Pancreas (tissue), 10 donors: ENCODE measurements around the gene CHPF2. TPM values are rescaled to one million over a fixed set of nuclear protein-coding genes. Genes with fewer than 3 reads are reported as not detected.

ENCODE experiments used
- ATAC-seq, 4 donors: fragments of 200-7000 bp; cut with Tn5 transposase; one replicate each; pipeline versions ENCODE4 v1.8.0 to v1.9.1; 2020; ENCODE audit warnings: mild to moderate bottlenecking in 4 of 4, moderate library complexity in 4 of 4
- DNase-seq, 6 donors: peaks; one replicate each; pipeline ENCODE4 v3.0.0-alpha.2; 2020
- FAIRE-seq: peaks from 2 replicates; lab custom pipeline; 2012; peaks lifted over from hg19 to GRCh38; lab: Jason Lieb, UNC
- H3K27ac ChIP-seq, 4 donors: fragments of 200-600 bp; sonication (generic); 1 replicate in 3 of 4; 2 replicates in 1 of 4; pipeline versions ENCODE4 v1.5.0 to v1.8.0; 2020
- H3K27me3 ChIP-seq, 4 donors: fragments of 200-600 bp; one replicate each; pipeline ENCODE4 v1.8.0; 2021
- H3K36me3 ChIP-seq, 3 donors: fragments of 200-600 bp; sonication (generic) in 1 of 3; one replicate each; pipeline versions ENCODE4 v1.5.0 to v1.8.0; 2020 to 2021
- H3K4me1 ChIP-seq, 3 donors: fragments of 200-600 bp; one replicate each; pipeline ENCODE4 v1.8.0; 2021
- H3K4me3 ChIP-seq, 4 donors: fragments of 200-600 bp; sonication (generic) in 2 of 4; one replicate each; pipeline versions ENCODE4 v1.5.0 to v1.8.0; 2020 to 2021
- H3K9me3 ChIP-seq, 4 donors: fragments of 200-600 bp; one replicate each; pipeline ENCODE4 v1.8.0; 2021
- CTCF ChIP-seq, 4 donors: fragments of 200-600 bp; sonication (generic) in 3 of 4; IDR thresholded peaks; one replicate each; pipeline versions ENCODE4 v1.5.0 to v1.8.0; 2021; ENCODE audit warnings: antibody characterized with exemption in 4 of 4
- WGBS, 2 donors: extraction: QIAGEN DNeasy Blood & Tissue Kit; methylation state at CpG; one replicate each; pipeline ENCODE4 v1.1.7; 2013; 5-methylcytosine and 5-hydroxymethylcytosine counted together
- intact Hi-C, 3 donors: fragments of 100-400 bp; cut with DNase I; formaldehyde crosslinking; loops; one replicate each; pipeline versions ENCODE4 v1.11.1 to v1.14.2; 2022
- polyA plus RNA-seq, 2 donors: library from polyadenylated mRNA; stranded (reverse); fragments of 200-250 nt; gene quantifications; one replicate each; pipeline ENCODE4 v1.2.3, GENCODE V29; 2013
- total RNA-seq, 6 donors: library from RNA; stranded (reverse); fragmentation: NEBNext Ultra II Directional in 4 of 6; extraction: Animal tissue kit (Norgen Biotek cat#: 25700) in 4 of 6; gene quantifications; one replicate each; pipeline versions ENCODE4 v1.2.1 to v1.2.4, GENCODE V29; 2021 to 2023
- donor health status: healthy with polysubstance abuse.
- donor health status: DM: no; HTN: no; CAD: no; lungs with moderate emphysema.
- donor health status: DM: no; HTN: no; CAD: no.
- donor health status: control.
- donor health status: control.
- donor health status: Bipolar disorder and iron deficiency.
- donor health status: DM: yes; HTN: yes; CAD: no.
- donor health status: DM: no; HTN: no; CAD: no.
- donor health status: DM: no; HTN: no; CAD: no.
- donor health status: DM: yes; HTN: yes; CAD: no.

CHPF2 gene
- total and polyA plus RNA-seq, 8 donors: 12.8 to 38.6 (median 21.7) TPM

GRCh38 chr7:151198945-151199848, 33.1 kb upstream of the CHPF2 start:
- intact Hi-C loops: no loop called here

GRCh38 chr7:151201344-151201743, 30.9 kb upstream of the CHPF2 start:
- Histone ChIP-seq H3K9me3 (no peaks in the 10 kb centered on the region), H3K27ac (no peak overlapping the region), H3K27me3 (no peaks in the 10 kb centered on the region), H3K36me3 (no peaks in the 10 kb centered on the region), H3K4me3 (no peak overlapping the region), H3K4me1 (no peaks in the 10 kb centered on the region)
- no peak for DNase-seq
- TF ChIP-seq CTCF (IDR thresholded peaks at IDR 0.05): no peak
- WGBS, 2 donors: 60 to 72% methylated on average over 3 of the region's 3 CpGs
- FAIRE-seq: no peak
- intact Hi-C loops: no loop called here
- ATAC-seq: no peak

More at GRCh38 chr7:151198945-151199848, 33.1 kb upstream of the CHPF2 start:
- H3K4me1 ChIP-seq: no peaks in the 10 kb centered on the region
- 56% methylated on average over 30 of the region's 30 CpGs for WGBS, 2 donors
- no peak overlapping the region for H3K27ac ChIP-seq
- ATAC-seq (peak in 2 of 4 donors; percentile 62 to 67), FAIRE-seq (no peak), DNase-seq (no peak)
- TF ChIP-seq CTCF (IDR thresholded peaks at IDR 0.05): no peak
- H3K36me3 ChIP-seq: no peaks in the 10 kb centered on the region
- H3K27me3 ChIP-seq: no peaks in the 10 kb centered on the region
- H3K4me3 ChIP-seq: no peak overlapping the region
- no peaks in the 10 kb centered on the region for H3K9me3 ChIP-seq

- Histone ChIP-seq H3K9me3 (no peaks in the 10 kb centered on the region), H3K27me3 (no peaks in the 10 kb centered on the region), H3K4me3 (no peak overlapping the region), H3K4me1 (no peaks in the 10 kb centered on the region), H3K36me3 (no peaks in the 10 kb centered on the region), H3K27ac (no peak overlapping the region)
- intact Hi-C loops: no loop called here
- DNase-seq (no peak), FAIRE-seq (no peak), ATAC-seq (no peak)
- 53 to 65% methylated on average over 4 of the region's 4 CpGs for WGBS, 2 donors
- no peak for TF ChIP-seq CTCF (IDR thresholded peaks at IDR 0.05)
Observed at GRCh38 chr7:151201751-151202150, 30.5 kb upstream of the CHPF2 start.

GRCh38 chr7:151202836-151203235, 29.4 kb upstream of the CHPF2 start:
- Histone ChIP-seq H3K9me3 (no peaks in the 10 kb centered on the region), H3K4me3 (no peak overlapping the region), H3K27me3 (no peaks in the 10 kb centered on the region), H3K27ac (no peak overlapping the region), H3K36me3 (no peaks in the 10 kb centered on the region), H3K4me1 (no peaks in the 10 kb centered on the region)
- DNase-seq: no peak
- WGBS, 2 donors: 83 to 92% methylated on average over 9 of the region's 9 CpGs
- ATAC-seq: no peak
- intact Hi-C loops: no loop called here
- no peak for FAIRE-seq
- no peak for TF ChIP-seq CTCF (IDR thresholded peaks at IDR 0.05)
